Hematopoietic multipotent progenitor cell (in vitro differentiated cells): Measurements from ENCODE around the gene EFS. TPM values are rescaled to one million over a fixed set of nuclear protein-coding genes. Genes with fewer than 3 reads are reported as not detected.

ENCODE experiments used
- DNase-seq, 3 donors: peaks; one replicate each; pipeline ENCODE4 v3.0.0-alpha.2; 2011 to 2015; ENCODE audit warnings: low read depth in 2 of 3, low spot score in 2 of 3
- small RNA-seq: library from RNA; depleted of rRNA; stranded (forward); fragments of <200 nt; gene quantifications from one replicate; pipeline ENCODE3, GENCODE V24; 2012
- total RNA-seq: library from RNA; depleted of rRNA; stranded (reverse); fragments of >200 nt; gene quantifications from one replicate; pipeline ENCODE4 v1.2.3, GENCODE V29; 2012

Gene EFS
- total RNA-seq, 1 donor = under 0.01 TPM

DNA sequence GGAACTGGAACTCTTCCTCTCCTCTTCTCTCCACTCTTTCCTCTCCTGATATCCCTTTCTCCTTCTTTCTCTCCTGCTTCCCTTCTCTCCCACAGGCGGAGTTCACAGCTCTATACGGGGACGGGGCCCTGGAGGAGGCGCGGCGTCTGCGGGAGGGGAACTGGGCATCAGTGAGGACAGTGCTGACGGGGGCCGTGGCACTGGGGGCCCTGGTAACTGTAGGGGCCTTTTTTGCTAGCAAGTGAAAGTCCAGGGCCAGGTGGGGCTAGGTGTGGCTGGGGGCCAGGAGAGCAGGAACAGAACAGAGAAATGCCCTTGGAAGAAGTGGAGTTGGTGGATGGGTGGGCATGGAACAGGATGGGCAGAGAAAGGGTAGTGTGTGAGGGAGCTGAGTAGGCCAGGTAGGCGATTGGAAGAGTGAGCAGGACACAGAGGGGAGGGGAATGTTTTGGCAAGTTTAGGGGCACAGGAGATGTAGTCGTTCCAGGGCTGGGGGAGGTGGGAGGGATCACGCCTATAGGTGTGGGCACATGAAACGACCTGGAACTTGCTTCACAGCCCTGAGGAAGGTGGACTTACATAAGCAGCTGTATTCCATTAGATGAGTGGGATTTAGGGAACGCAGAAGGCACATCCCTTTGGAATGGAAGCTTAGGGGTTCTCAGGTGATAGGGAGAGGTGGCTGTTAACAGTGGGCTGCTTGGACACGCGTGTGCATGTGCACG is 56.1 kb downstream of the EFS start:
- no peak for DNase-seq

GRCh38 chr14:23307687-23308644 is 57.0 kb downstream of the EFS start:
- DNase-seq = no peak

DNA sequence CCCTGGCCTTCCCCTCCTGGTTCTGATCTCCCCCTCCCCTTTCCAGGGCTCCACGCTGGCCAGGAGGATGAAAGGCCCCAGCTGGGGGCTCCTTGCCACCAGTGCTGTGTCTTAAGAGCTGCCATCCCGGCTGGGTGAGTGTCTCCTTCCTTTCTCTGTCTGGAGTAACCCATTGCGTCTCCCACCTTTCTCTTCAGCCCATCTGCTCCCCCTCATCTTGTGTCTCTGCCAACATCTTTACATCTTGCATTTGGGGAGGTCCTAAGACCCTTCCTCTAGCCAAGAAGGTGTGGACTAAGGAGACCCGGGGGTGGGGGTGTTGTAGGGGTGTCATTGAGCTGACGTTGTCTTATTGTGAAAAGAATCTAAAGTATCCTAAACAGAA is 57.8 kb downstream of the EFS start:
- no peak for DNase-seq

- peak in 2 of 3 donors; percentile 76 to 84 for DNase-seq
These were observed 58.4 kb downstream of the EFS start, which contains the start of gene BCL2L2 for GRCh38 chr14:23306412-23307145. TSS of gene BCL2L2 (plus strand) at chr14:23306833. CDS start at chr14:23307768, 935 bp downstream.

Small RNA genes within 50 kb of the gene (small RNA-seq; reads per million reads assigned to genes)
- gene MIR208A = not detected

Other genes with a start within 250 kb of the EFS start
- 0.81 TPM for gene CEBPE, start 245.9 kb downstream of the EFS start, total RNA-seq
- 2.2 TPM for gene SLC7A8, start 181.5 kb downstream of the EFS start, total RNA-seq
- not detected for gene RNF212B, start 127.2 kb downstream of the EFS start, total RNA-seq
- 18.9 TPM for gene HOMEZ, start 79.0 kb downstream of the EFS start, total RNA-seq
- 10.2 TPM for gene PPP1R3E, start 62.3 kb downstream of the EFS start, total RNA-seq
- gene BCL2L2, start 58.3 kb downstream of the EFS start, total RNA-seq = 11.6 TPM
- 78.6 TPM for gene PABPN1, start 43.7 kb downstream of the EFS start, total RNA-seq
- 23.4 TPM for gene SLC22A17, start 12.3 kb downstream of the EFS start, total RNA-seq
- not detected for gene IL25, start 7.6 kb upstream of the EFS start, total RNA-seq
- 3.0 TPM for gene CMTM5, start 11.9 kb upstream of the EFS start, total RNA-seq
- under 0.01 TPM for gene MYH6, start 43.1 kb upstream of the EFS start, total RNA-seq
- gene MYH7, start 70.5 kb upstream of the EFS start, total RNA-seq = not detected
- 23.7 TPM for gene NGDN, start 104.5 kb upstream of the EFS start, total RNA-seq
- gene ZFHX2, start 186.6 kb upstream of the EFS start, total RNA-seq = 0.81 TPM
- 15.9 TPM for gene THTPA, start 191.1 kb upstream of the EFS start, total RNA-seq
- gene AP1G2, start 202.6 kb upstream of the EFS start, total RNA-seq = 132 TPM
- 0.27 TPM for gene JPH4, start 213.6 kb upstream of the EFS start, total RNA-seq